COLO668 (cell line): ENCODE results near the gene HDGF.

Source experiments
- DNase-seq: peaks from one replicate; lab custom pipeline; 2025; ENCODE audit not compliant: unreplicated experiment; lab: John Stamatoyannopoulos, UW

The HDGF gene

GRCh38 chr1:156726549-156727226, 24.8 kb downstream of the HDGF start:
- peak; percentile 66 for DNase-seq

GRCh38 chr1:156725683-156726280, 25.7 kb downstream of the HDGF start:
- peak; percentile 93 for DNase-seq

GRCh38 chr1:156721535-156721934, 29.9 kb downstream of the HDGF start:
- DNase-seq = no peak

- DNase-seq = no peak
Observed at GRCh38 chr1:156721131-156721530, 30.3 kb downstream of the HDGF start.

- no peak for DNase-seq
Observed at GRCh38 chr1:156717351-156717750, 34.1 kb downstream of the HDGF start.

GRCh38 chr1:156714830-156715229, 36.6 kb downstream of the HDGF start:
- no peak for DNase-seq

GRCh38 chr1:156712626-156713025, 38.8 kb downstream of the HDGF start:
- no peak for DNase-seq

GRCh38 chr1:156711011-156711817, 40.3 kb downstream of the HDGF start:
- no peak for DNase-seq

- DNase-seq = peak; percentile 22
Observed at GRCh38 chr1:156709757-156710489, 41.6 kb downstream of the HDGF start.

GRCh38 chr1:156709031-156709430, 42.4 kb downstream of the HDGF start:
- DNase-seq = no peak

GRCh38 chr1:156708218-156708661, 43.2 kb downstream of the HDGF start:
- DNase-seq = no peak

- DNase-seq = no peak
Observed at GRCh38 chr1:156707417-156708217, 43.9 kb downstream of the HDGF start.

- DNase-seq = peak; percentile 46
Observed at GRCh38 chr1:156706657-156707416, 44.6 kb downstream of the HDGF start.

GRCh38 chr1:156705918-156706656, 45.4 kb downstream of the HDGF start:
- peak; percentile 66 for DNase-seq

- peak; percentile 40 for DNase-seq
Observed at GRCh38 chr1:156705321-156705917, 46.1 kb downstream of the HDGF start, which contains the start of gene CRABP2. TSS of gene CRABP2 (minus strand) at chr1:156705583. CDS start at chr1:156705446, 137 bp downstream.

GRCh38 chr1:156704930-156705320, 46.5 kb downstream of the HDGF start:
- DNase-seq = peak; percentile 36

GRCh38 chr1:156704166-156704711, 47.2 kb downstream of the HDGF start:
- DNase-seq = no peak

- DNase-seq = no peak
Observed at GRCh38 chr1:156703741-156704140, 47.7 kb downstream of the HDGF start.
